ENCODE data around the gene B3GALNT1.

The B3GALNT1 gene

GRCh38 chr3:161104561-161105551, at the start of gene B3GALNT1:
B3GALNT1 (minus strand) TSS chr3:161105349; CDS start chr3:161086754, 18,595 bp downstream.
- DNase-seq, result peak; percentile 39

- DNase-seq, result no peak
Observed at GRCh38 chr3:161153480-161153879, 48.3 kb upstream of the B3GALNT1 start.

GRCh38 chr3:161150001-161150525, 44.9 kb upstream of the B3GALNT1 start:
- no peak for DNase-seq

DNA sequence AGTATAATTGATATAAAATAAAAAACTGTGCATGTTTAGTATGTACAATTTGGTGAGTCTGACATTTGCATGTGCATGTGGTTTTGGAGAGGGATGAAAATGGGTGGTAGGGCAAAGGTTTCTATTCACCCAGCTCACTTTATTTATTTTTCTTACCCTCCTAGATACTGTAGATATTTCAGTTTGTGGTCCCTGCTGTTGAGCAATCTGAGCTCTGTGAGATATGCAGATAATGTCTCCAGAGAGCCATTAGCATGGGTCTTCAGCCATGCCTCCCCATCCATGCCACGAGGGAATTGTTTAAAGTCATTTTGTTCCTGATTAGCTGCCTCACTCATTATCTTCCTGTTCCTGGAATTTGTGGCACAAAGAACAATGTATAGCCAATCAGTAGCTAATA, 44.4 kb upstream of the B3GALNT1 start:
- DNase-seq, result no peak

- DNase-seq, result no peak
Observed at GRCh38 chr3:161148832-161149475, 43.8 kb upstream of the B3GALNT1 start.

- DNase-seq, result no peak
Observed at GRCh38 chr3:161142486-161142885, 37.3 kb upstream of the B3GALNT1 start.

GRCh38 chr3:161139686-161140085, 34.5 kb upstream of the B3GALNT1 start:
- DNase-seq, result no peak

- DNase-seq, result no peak
Observed at GRCh38 chr3:161137260-161137659, 32.1 kb upstream of the B3GALNT1 start.

GRCh38 chr3:161132391-161132790, 27.2 kb upstream of the B3GALNT1 start:
- no peak for DNase-seq

DNA sequence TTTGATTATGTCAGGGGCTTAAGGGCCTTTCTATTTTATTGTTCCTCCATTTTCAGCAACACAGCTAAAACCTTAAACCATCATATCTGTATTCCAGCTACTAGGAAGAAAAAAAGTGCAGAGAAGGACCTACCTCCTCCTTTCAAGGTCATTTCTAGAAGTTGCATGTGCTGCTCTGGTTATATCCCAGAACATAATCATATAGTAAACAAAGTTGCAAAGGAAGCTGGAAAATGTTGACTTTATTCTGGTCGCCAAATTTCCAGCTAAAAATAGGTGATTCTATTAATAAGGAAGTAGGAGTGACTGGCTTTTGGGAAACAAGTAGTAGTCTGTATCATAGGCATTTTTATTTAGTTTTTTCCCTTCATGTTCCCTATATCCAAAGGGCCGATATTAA, 21.3 kb upstream of the B3GALNT1 start:
- DNase-seq, result no peak

GRCh38 chr3:161117646-161118045, 12.5 kb upstream of the B3GALNT1 start:
- DNase-seq, result no peak

GRCh38 chr3:161108840-161109239, 3.7 kb upstream of the B3GALNT1 start:
- DNase-seq, result no peak

DNA sequence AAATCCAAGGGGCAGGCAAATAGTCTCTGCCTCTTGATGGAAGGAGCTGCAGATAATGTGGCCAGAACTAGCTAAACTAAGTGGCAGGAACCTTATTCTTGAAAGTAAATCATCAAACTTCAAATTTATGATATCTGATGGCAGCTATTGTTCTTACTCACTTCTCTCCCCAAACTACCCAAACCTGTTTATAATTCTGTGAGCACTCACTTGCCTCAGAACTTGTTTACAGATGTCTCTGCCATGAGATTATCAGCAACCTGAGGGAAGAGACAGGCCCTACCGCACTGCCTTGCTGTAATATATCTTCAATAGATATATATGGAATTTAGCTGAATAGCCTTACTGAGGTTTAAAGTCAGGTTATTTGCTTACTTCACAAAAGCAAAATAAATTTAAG, 2.2 kb upstream of the B3GALNT1 start:
- DNase-seq, result no peak

GRCh38 chr3:161103776-161104385, 1.3 kb downstream of the B3GALNT1 start:
- DNase-seq, result no peak

DNA sequence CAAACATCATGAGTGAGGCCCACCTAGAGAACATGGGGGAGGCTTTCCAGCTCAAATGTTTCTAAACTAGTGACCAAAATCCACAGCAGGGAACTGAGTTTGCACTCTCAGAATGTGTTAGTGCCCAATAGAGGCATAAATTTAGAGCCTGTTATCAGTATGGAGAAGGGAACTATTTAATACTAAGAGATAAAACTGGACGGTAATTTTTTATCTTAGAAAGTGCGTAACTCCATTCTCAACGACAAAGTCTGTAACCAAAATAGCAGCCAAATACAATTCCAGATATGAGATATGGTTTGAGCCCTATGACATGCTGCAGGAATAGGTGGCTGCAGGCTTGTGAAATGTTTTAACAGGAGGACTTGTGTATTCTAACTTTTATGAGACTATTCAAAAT, 3.5 kb downstream of the B3GALNT1 start:
- no peak for DNase-seq

- DNase-seq, result no peak
Observed at GRCh38 chr3:161100994-161101393, 4.2 kb downstream of the B3GALNT1 start.

- DNase-seq, result peak; percentile 13
Observed at GRCh38 chr3:161096771-161097367, 8.3 kb downstream of the B3GALNT1 start.

DNA sequence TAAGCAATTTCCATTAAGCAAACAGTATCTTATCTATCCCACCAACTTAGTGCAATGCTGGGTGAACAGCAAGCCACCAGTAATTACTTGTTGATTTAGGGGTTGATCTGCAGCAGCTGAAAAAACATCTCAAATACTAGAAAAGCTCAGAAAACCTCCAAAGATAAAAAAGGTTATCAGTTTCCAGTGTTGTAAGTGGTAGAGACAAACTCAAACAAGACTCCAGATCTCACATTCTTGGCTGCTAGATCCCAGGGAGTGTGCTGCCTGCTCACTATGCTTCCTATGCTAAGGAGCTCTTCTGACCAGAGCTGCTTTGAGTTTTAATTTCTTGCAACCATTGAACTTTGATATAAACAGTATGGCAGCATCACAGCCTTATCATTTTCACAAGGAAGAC, 11.3 kb downstream of the B3GALNT1 start:
- no peak for DNase-seq

- DNase-seq, result no peak
Observed at GRCh38 chr3:161084277-161084676, 20.9 kb downstream of the B3GALNT1 start.

GRCh38 chr3:161083131-161083530, 22.0 kb downstream of the B3GALNT1 start:
- DNase-seq, result no peak

GRCh38 chr3:161082063-161082462, 23.1 kb downstream of the B3GALNT1 start:
- no peak for DNase-seq

GRCh38 chr3:161081633-161082032, 23.5 kb downstream of the B3GALNT1 start:
- DNase-seq, result no peak

- no peak for DNase-seq
Observed at GRCh38 chr3:161073181-161073580, 32.0 kb downstream of the B3GALNT1 start.

Data from activated naive CD4-positive, alpha-beta T cell treated with anti-CD3 and anti-CD28 coated beads, Interleukin-2, amount 50 U/mL, for 16 hours (primary cell).